ENCODE measurements around the gene SEMA3F.

SEMA3F gene

DNA sequence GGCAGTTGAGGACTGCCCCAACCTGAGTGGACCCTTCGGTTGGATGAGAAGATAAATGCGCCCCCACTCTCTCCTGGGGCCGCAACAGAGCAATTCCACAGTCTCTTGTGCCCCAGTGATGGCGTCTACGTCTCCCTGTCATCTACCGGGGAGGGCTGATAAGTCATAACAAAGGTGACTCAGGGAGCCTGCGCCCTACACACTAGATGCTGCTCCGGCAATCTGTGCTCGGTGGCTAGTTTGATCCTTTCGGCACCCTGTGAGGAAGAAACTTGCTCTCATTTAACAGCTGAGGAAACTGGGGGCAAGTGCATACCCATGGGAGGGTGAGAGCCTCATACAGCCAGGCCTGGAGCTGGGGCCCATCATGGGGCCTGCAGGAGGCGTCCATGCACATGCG lies 14.1 kb upstream of the SEMA3F start:
- Histone ChIP-seq H3K9me3 (ENCODE audit: control insufficient read depth in 1 of 2, low read length in 2 of 2) (no peaks in the 10 kb centered on the region), H3K27me3 (ENCODE audit: control insufficient read depth in 1 of 2, insufficient read depth in 2 of 2, low read length in 2 of 2) (no peaks in the 10 kb centered on the region), H3K4me1 (ENCODE audit: control insufficient read depth in 1 of 2, insufficient read depth in 2 of 2, low read length in 2 of 2) (peaks cover 13 to 14% of the 10 kb centered on the region in 2 donors), H3K4me3 (ENCODE audit: low read depth in 1 of 2, low read length in 2 of 2) (no peak overlapping the region), H3K27ac (ENCODE audit: low read depth, low read length) (no peak overlapping the region), H3K36me3 (ENCODE audit: control insufficient read depth in 1 of 2, insufficient read depth in 2 of 2, low read length in 2 of 2) (no peaks in the 10 kb centered on the region), H3K9ac (ENCODE audit: low read depth in 1 of 2, low read length in 2 of 2) (no peak overlapping the region)

DNA sequence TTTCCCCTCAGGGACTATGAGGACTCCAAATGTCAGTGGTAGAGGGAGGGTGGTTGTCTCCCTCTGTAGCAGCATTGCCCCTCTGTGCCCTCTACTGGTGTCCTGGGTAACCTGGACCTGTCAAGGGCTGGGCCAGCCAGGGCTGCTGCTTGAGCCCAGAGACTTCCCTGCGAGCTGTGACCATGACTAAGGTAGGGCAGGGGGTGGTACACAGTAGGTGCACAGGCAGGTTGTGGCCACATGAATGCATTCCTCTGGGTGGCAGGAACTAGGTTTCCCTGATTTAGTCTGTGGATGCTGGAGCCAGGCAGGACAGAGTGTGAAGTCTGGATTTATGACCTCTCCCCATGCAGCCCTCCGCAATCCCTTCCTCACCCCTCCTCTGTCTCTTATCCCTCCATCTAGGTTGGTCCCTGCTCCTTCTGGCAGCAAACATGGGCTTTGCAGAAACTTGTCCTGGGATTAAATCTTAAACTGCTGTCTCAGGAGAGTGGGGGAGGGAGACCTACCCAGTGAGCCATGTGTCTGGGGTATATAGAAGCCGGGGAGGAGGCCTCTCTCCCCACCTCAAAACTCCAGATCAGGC lies 8.7 kb upstream of the SEMA3F start:
- H3K4me1 ChIP-seq (ENCODE audit: control insufficient read depth in 1 of 2, insufficient read depth in 2 of 2, low read length in 2 of 2), result peaks cover 15 to 16% of the 10 kb centered on the region in 2 donors
- no peaks in the 10 kb centered on the region for H3K36me3 ChIP-seq (ENCODE audit: control insufficient read depth in 1 of 2, insufficient read depth in 2 of 2, low read length in 2 of 2)
- no peak overlapping the region for H3K4me3 ChIP-seq (ENCODE audit: low read depth in 1 of 2, low read length in 2 of 2)
- no peaks in the 10 kb centered on the region for H3K27me3 ChIP-seq (ENCODE audit: control insufficient read depth in 1 of 2, insufficient read depth in 2 of 2, low read length in 2 of 2)
- H3K9ac ChIP-seq (ENCODE audit: low read depth in 1 of 2, low read length in 2 of 2), result no peak overlapping the region
- H3K27ac ChIP-seq (ENCODE audit: low read depth, low read length), result no peak overlapping the region
- H3K9me3 ChIP-seq (ENCODE audit: control insufficient read depth in 1 of 2, low read length in 2 of 2), result no peaks in the 10 kb centered on the region

DNA sequence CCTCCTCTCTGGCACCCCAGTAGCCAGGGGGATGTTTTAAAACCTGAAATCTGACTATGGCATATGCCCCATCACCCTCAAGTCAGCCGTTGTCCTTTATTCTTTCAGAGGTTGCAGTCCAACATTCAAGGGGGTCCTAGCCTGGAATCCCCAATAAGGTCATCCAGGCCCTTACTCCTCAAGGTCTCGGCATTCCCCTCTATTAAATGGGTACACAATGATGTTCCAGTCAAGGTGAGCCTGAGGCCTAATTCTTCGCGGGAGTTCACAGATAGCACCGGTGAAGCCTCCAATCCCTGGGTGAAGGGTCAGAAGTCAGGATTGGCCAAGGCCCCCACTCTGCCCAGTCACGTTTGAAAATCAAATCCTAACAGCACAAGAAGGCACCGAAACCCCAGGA lies 8.1 kb upstream of the SEMA3F start:
- Histone ChIP-seq H3K4me1 (ENCODE audit: control insufficient read depth in 1 of 2, insufficient read depth in 2 of 2, low read length in 2 of 2) (peaks cover 21 to 22% of the 10 kb centered on the region in 2 donors), H3K4me3 (ENCODE audit: low read depth in 1 of 2, low read length in 2 of 2) (no peak overlapping the region)

DNA sequence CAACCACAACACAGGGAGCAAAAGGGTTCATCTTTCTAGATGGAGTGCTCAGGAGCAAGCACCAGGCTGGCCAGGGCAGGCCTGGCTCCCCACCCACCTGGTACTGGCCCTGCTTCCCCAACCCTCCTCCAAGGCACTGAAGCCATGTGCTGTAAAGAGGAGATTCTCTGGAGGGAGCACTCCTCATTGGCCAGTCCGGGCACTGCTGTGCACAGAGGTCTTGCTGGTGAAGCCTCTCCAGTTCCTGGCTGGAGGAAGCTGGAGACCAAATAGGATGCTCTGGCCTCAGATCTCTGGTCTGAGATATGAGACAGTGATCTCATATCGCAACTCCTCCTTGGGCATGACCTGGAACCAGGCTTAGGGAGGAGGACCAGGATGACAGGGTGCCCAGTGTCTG lies 7.7 kb upstream of the SEMA3F start:
- H3K4me1 ChIP-seq (ENCODE audit: control insufficient read depth in 1 of 2, insufficient read depth in 2 of 2, low read length in 2 of 2), result peaks cover 24% of the 10 kb centered on the region in 2 donors
- no peak overlapping the region for H3K27ac ChIP-seq (ENCODE audit: low read depth, low read length)
- no peak overlapping the region for H3K9ac ChIP-seq (ENCODE audit: low read depth in 1 of 2, low read length in 2 of 2)
- H3K36me3 ChIP-seq (ENCODE audit: control insufficient read depth in 1 of 2, insufficient read depth in 2 of 2, low read length in 2 of 2), result no peaks in the 10 kb centered on the region
- H3K27me3 ChIP-seq (ENCODE audit: control insufficient read depth in 1 of 2, insufficient read depth in 2 of 2, low read length in 2 of 2), result no peaks in the 10 kb centered on the region
- H3K4me3 ChIP-seq (ENCODE audit: low read depth in 1 of 2, low read length in 2 of 2), result no peak overlapping the region
- H3K9me3 ChIP-seq (ENCODE audit: control insufficient read depth in 1 of 2, low read length in 2 of 2), result no peaks in the 10 kb centered on the region

More for the DNA sequence above, 8.1 kb upstream of the SEMA3F start:
- Histone ChIP-seq H3K9ac (ENCODE audit: low read depth in 1 of 2, low read length in 2 of 2) (no peak overlapping the region), H3K36me3 (ENCODE audit: control insufficient read depth in 1 of 2, insufficient read depth in 2 of 2, low read length in 2 of 2) (no peaks in the 10 kb centered on the region), H3K27me3 (ENCODE audit: control insufficient read depth in 1 of 2, insufficient read depth in 2 of 2, low read length in 2 of 2) (no peaks in the 10 kb centered on the region), H3K27ac (ENCODE audit: low read depth, low read length) (no peak overlapping the region), H3K9me3 (ENCODE audit: control insufficient read depth in 1 of 2, low read length in 2 of 2) (no peaks in the 10 kb centered on the region)

DNA sequence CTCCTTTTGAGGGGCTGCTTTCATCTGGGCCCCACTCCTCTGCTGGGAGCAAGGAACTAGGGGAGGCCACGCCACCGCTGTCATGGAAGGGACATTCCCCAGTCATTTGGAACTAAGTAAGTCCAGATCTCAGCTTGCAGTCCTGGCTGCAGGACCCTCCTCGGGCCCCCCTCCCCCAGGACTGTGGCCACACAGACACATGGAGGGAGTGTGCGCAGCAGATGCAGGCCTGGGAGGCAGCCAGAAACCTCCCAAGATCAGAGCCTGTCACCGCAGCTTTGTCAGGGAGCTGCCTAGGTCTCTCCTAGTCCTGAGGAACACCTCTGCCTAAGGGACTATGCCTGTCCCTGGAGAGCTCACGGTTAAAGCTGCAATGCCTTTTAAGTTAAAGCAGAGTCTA lies 7.3 kb upstream of the SEMA3F start:
- Histone ChIP-seq H3K27ac (ENCODE audit: low read depth, low read length) (no peak overlapping the region), H3K4me1 (ENCODE audit: control insufficient read depth in 1 of 2, insufficient read depth in 2 of 2, low read length in 2 of 2) (peaks cover 24% of the 10 kb centered on the region in 2 donors), H3K9ac (ENCODE audit: low read depth in 1 of 2, low read length in 2 of 2) (no peak overlapping the region), H3K27me3 (ENCODE audit: control insufficient read depth in 1 of 2, insufficient read depth in 2 of 2, low read length in 2 of 2) (no peaks in the 10 kb centered on the region), H3K4me3 (ENCODE audit: low read depth in 1 of 2, low read length in 2 of 2) (no peak overlapping the region), H3K36me3 (ENCODE audit: control insufficient read depth in 1 of 2, insufficient read depth in 2 of 2, low read length in 2 of 2) (no peaks in the 10 kb centered on the region), H3K9me3 (ENCODE audit: control insufficient read depth in 1 of 2, low read length in 2 of 2) (no peaks in the 10 kb centered on the region)

DNA sequence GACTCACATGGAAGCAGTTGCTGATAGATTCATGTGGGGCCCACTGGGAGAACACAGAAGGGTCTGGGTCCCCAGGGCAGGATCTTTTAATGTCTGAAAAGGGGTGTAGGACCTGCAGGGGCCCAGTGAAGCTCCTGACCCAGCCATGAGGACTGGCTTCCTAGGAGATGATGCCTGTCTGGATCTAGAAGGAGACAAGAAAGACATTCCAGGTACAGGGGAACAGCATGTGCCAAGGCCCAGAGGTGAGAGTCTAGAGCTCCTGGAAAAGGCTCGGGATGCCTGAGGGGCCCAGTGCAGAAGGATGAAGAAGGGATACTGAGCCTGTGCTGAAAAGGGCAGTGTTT lies 4.7 kb upstream of the SEMA3F start:
- no peak overlapping the region for H3K4me3 ChIP-seq (ENCODE audit: low read depth in 1 of 2, low read length in 2 of 2)
- no peaks in the 10 kb centered on the region for H3K9me3 ChIP-seq (ENCODE audit: control insufficient read depth in 1 of 2, low read length in 2 of 2)
- no peak overlapping the region for H3K27ac ChIP-seq (ENCODE audit: low read depth, low read length)
- peaks cover 31 to 32% of the 10 kb centered on the region in 2 donors for H3K4me1 ChIP-seq (ENCODE audit: control insufficient read depth in 1 of 2, insufficient read depth in 2 of 2, low read length in 2 of 2)
- no peaks in the 10 kb centered on the region for H3K27me3 ChIP-seq (ENCODE audit: control insufficient read depth in 1 of 2, insufficient read depth in 2 of 2, low read length in 2 of 2)
- H3K9ac ChIP-seq (ENCODE audit: low read depth in 1 of 2, low read length in 2 of 2), result no peak overlapping the region
- H3K36me3 ChIP-seq (ENCODE audit: control insufficient read depth in 1 of 2, insufficient read depth in 2 of 2, low read length in 2 of 2), result no peaks in the 10 kb centered on the region

DNA sequence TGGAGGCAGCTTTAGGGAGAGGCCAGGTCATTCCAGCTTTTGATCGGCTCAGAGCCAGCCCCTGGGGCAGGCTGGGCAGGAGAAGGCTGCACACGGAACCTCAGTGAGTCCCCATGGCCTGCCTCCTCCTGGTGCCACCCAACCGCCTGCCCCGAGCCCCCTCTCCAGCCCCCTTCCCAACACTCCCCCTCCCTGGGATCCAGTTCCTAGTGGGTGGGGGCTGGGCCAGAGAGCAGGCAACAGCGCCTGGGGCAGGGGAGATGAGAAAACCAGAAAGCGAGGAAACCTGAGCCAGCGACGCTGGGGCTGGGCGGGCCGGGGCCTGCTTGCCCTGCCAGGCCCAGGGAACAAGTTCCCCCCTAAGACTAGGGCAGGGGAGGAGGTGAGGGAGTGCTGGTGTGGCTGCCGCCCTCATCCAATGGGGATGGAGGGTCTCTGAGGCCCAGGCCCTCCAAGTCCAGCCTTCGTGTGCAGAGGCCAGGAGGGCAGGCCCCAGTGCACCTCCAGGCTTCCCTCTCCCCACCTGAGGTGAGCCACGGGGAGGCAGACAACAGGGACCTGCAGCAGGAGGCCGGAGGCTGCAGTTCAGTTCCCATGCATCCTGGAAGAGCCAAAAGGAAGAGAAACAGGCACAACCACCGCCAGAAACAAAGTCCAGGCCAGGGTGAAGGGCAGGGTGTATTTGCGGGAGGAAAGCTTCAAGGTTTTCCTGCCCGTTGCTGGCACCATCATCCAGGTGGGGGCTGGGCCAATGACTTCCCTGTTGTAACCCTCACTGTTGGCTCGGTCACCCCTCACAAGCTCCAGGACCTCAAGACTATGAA lies 4.0 kb upstream of the SEMA3F start:
- Histone ChIP-seq H3K9ac (ENCODE audit: low read depth in 1 of 2, low read length in 2 of 2) (no peak overlapping the region), H3K27ac (ENCODE audit: low read depth, low read length) (no peak overlapping the region), H3K4me3 (ENCODE audit: low read depth in 1 of 2, low read length in 2 of 2) (no peak overlapping the region), H3K36me3 (ENCODE audit: control insufficient read depth in 1 of 2, insufficient read depth in 2 of 2, low read length in 2 of 2) (no peaks in the 10 kb centered on the region), H3K27me3 (ENCODE audit: control insufficient read depth in 1 of 2, insufficient read depth in 2 of 2, low read length in 2 of 2) (no peaks in the 10 kb centered on the region), H3K9me3 (ENCODE audit: control insufficient read depth in 1 of 2, low read length in 2 of 2) (no peaks in the 10 kb centered on the region), H3K4me1 (ENCODE audit: control insufficient read depth in 1 of 2, insufficient read depth in 2 of 2, low read length in 2 of 2) (peaks cover 36 to 37% of the 10 kb centered on the region in 2 donors)

DNA sequence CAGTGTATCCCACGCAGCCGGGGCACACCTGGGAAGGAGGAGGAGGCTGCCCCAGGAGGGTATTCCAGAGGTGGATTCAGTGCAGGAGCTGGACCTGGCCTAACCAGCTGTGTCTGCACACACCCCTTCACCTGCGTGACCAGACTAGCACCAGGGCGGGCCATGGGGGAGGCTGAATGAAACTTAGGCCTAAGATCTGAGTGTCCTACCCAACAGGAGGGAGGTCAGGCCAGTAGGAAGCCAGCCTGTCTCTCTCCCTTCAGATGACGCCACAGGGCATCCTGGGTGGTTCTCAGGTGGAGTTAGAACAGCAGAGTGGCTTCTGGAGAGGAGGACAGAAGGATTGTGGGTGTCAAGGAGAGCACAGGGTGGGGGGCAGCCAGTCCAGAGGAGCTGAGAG lies 3.4 kb upstream of the SEMA3F start:
- Histone ChIP-seq H3K4me1 (ENCODE audit: control insufficient read depth in 1 of 2, insufficient read depth in 2 of 2, low read length in 2 of 2) (peaks cover 37 to 42% of the 10 kb centered on the region in 2 donors), H3K36me3 (ENCODE audit: control insufficient read depth in 1 of 2, insufficient read depth in 2 of 2, low read length in 2 of 2) (no peaks in the 10 kb centered on the region), H3K4me3 (ENCODE audit: low read depth in 1 of 2, low read length in 2 of 2) (peak overlapping the region in 1 of 2 donors; percentile 5), H3K27me3 (ENCODE audit: control insufficient read depth in 1 of 2, insufficient read depth in 2 of 2, low read length in 2 of 2) (no peaks in the 10 kb centered on the region), H3K9me3 (ENCODE audit: control insufficient read depth in 1 of 2, low read length in 2 of 2) (no peaks in the 10 kb centered on the region), H3K27ac (ENCODE audit: low read depth, low read length) (no peak overlapping the region), H3K9ac (ENCODE audit: low read depth in 1 of 2, low read length in 2 of 2) (no peak overlapping the region)

DNA sequence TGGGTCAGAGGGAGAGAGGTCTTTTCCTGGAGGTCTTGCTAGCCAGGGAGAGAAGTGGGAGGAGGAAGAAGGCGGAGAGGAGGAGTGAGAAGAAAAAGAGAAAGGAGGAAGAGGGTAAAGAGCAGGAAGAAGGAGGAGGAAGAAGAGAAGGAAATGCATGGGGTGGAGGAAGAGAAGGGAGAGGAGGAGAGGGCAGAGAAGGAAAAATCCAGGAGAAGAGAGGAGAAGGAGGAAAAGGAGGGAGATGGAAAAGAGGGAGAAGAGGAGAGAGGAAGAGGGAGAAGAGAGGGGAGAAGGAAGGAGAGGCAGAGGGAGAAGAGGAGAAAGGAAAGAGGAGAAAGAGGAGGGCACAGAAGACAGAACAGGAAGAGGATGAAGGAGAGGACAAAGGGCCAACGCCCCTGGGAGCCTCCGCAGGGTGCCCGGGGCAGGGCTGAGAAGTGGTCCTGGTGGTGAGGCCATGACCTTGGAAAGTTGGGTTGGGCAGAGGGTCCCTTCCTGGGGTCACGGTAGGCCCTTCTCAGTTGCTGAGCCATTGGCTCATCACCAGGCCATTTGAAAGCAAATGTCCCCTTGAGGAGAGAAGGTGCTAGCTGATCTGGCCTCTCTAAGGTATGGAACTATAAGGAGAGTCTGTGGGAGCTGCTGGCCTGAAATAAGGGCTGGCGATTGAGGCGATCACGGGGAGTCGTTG lies 1.2 kb upstream of the SEMA3F start:
- Histone ChIP-seq H3K9me3 (ENCODE audit: control insufficient read depth in 1 of 2, low read length in 2 of 2) (no peaks in the 10 kb centered on the region), H3K9ac (ENCODE audit: low read depth in 1 of 2, low read length in 2 of 2) (peak overlapping the region; percentile 20 to 51), H3K27me3 (ENCODE audit: control insufficient read depth in 1 of 2, insufficient read depth in 2 of 2, low read length in 2 of 2) (no peaks in the 10 kb centered on the region), H3K36me3 (ENCODE audit: control insufficient read depth in 1 of 2, insufficient read depth in 2 of 2, low read length in 2 of 2) (no peaks in the 10 kb centered on the region), H3K4me1 (ENCODE audit: control insufficient read depth in 1 of 2, insufficient read depth in 2 of 2, low read length in 2 of 2) (peaks cover 41 to 58% of the 10 kb centered on the region in 2 donors), H3K4me3 (ENCODE audit: low read depth in 1 of 2, low read length in 2 of 2) (peak overlapping the region; percentile 42 to 68), H3K27ac (ENCODE audit: low read depth, low read length) (no peak overlapping the region)

DNA sequence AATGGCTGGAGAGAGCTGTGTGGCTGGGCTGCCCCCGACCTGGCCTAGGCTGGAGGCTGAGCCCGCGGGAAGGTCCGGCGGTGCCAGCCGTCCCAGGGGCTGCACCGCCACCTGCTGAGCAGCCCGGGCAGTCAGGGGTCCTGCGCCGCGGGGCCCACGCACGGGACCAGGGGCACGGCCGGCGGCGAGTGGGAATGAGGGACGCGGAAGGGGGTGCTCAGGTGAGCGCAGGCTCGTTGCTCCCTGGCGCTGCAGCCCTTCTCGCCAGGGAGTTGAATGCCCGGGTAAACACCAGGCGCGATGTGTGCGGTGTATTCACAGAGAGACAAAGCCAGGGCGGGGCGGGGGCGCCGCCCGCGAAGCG lies 666 bp upstream of the SEMA3F start:
- H3K27me3 ChIP-seq (ENCODE audit: control insufficient read depth in 1 of 2, insufficient read depth in 2 of 2, low read length in 2 of 2), result no peaks in the 10 kb centered on the region
- H3K9ac ChIP-seq (ENCODE audit: low read depth in 1 of 2, low read length in 2 of 2), result peak overlapping the region; percentile 20 to 51
- H3K4me1 ChIP-seq (ENCODE audit: control insufficient read depth in 1 of 2, insufficient read depth in 2 of 2, low read length in 2 of 2), result peaks cover 41 to 58% of the 10 kb centered on the region in 2 donors
- peak overlapping the region; percentile 42 to 68 for H3K4me3 ChIP-seq (ENCODE audit: low read depth in 1 of 2, low read length in 2 of 2)
- H3K9me3 ChIP-seq (ENCODE audit: control insufficient read depth in 1 of 2, low read length in 2 of 2), result no peaks in the 10 kb centered on the region
- no peak overlapping the region for H3K27ac ChIP-seq (ENCODE audit: low read depth, low read length)
- no peaks in the 10 kb centered on the region for H3K36me3 ChIP-seq (ENCODE audit: control insufficient read depth in 1 of 2, insufficient read depth in 2 of 2, low read length in 2 of 2)
